Colonic mucosa (tissue), 4 donors: Measurements from ENCODE around the gene FGF21. TPM values are rescaled to one million over a fixed set of nuclear protein-coding genes. Genes with fewer than 3 reads are reported as not detected.

Experiments
- DNase-seq: peaks from one replicate; pipeline ENCODE4 v3.0.0-alpha.2; 2020
- H3K27ac ChIP-seq: fragments of 200-600 bp; one replicate; pipeline ENCODE4 v1.8.0; 2021
- H3K27me3 ChIP-seq: fragments of 200-600 bp; one replicate; pipeline ENCODE4 v1.8.0; 2021
- H3K36me3 ChIP-seq: fragments of 200-600 bp; one replicate; pipeline ENCODE4 v1.8.0; 2021
- H3K4me1 ChIP-seq: fragments of 200-600 bp; one replicate; pipeline ENCODE4 v1.8.0; 2021; ENCODE audit warnings: mild to moderate bottlenecking
- H3K4me3 ChIP-seq: fragments of 200-600 bp; one replicate; pipeline ENCODE4 v1.8.0; 2021
- H3K9ac ChIP-seq, 2 donors: one replicate each; pipeline ENCODE4 v1.7.0; 2013; ENCODE audit warnings: control low read depth in 2 of 2, low read depth in 2 of 2, low read length in 2 of 2
- H3K9me3 ChIP-seq: fragments of 200-600 bp; one replicate; pipeline ENCODE4 v1.8.0; 2021
- intact Hi-C: fragments of 100-400 bp; cut with DNase I; formaldehyde crosslinking; loops from one replicate; pipeline ENCODE4 v1.14.1; 2022
- total RNA-seq, 2 donors: library from RNA; stranded (reverse); fragmentation: NEBNext Ultra II Directional in 1 of 2; extraction: Animal tissue kit (Norgen Biotek cat#: 25700) in 1 of 2; gene quantifications; one replicate each; pipeline ENCODE4 v1.2.1, GENCODE V29; 2021
- TF ChIP-seq, protein P1 (sequence below): fragments of 200-600 bp; IDR thresholded peaks from one replicate; pipeline ENCODE4 v1.8.0; 2022; ENCODE audit warnings: antibody characterized with exemption, mild to moderate bottlenecking
- donor health status: healthy.
- donor health status: DM: no; HTN: no; CAD: no.
- donor health status: DM: no; HTN: no; CAD: no.

FGF21 gene
- total RNA-seq, 2 donors from 2014 or later: not detected

DNA sequence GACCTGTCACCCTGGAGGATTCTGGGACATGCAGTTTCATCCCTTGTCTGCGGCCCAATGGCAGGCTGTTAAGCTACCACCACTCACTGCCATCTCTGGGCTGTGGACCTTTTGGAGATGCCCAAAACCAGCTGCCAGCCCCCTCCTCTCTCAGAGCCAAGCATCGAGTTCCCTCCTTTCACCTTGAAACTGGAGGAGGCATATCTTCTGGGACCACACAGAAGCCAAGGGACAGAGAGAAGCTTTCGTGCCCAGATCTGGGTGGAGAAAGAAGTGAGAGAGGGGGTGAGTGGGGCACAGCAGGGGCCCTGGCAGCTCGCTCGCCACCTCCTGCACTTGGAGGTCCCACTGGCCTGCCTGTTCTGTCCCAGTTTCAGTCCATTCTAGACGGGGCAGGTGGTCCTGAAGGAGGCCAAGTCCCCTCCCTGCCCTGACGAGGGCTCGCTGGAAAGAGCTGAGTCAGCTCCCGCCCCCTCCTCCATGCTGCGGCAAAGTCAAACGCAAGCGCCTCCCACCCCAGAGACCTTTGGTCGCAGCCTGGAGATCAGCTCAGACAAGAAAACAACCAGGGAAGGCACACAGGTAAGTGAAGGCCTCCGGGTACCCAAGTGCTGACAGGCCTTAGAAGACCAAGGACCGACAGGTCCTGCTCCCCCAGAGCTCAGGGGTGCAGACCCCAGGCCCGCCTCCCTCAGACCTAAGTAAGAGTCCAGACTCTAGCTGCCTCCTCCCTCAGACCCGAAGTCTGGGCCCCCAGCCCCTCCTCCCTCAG is 51.7 kb downstream of the FGF21 start:
- peak overlapping the region; percentile 7 to 74 for H3K9ac ChIP-seq
- H3K4me1 ChIP-seq: peaks cover 4% of the 10 kb centered on the region
- no peaks in the 10 kb centered on the region for H3K27me3 ChIP-seq
- peak overlapping the region; percentile 3 for H3K4me3 ChIP-seq
- H3K27ac ChIP-seq: peak overlapping the region; percentile 41
- DNase-seq: peak; percentile 76
- intact Hi-C loops: no loop called here
- H3K9me3 ChIP-seq: no peaks in the 10 kb centered on the region
- TF ChIP-seq, protein P1, sequence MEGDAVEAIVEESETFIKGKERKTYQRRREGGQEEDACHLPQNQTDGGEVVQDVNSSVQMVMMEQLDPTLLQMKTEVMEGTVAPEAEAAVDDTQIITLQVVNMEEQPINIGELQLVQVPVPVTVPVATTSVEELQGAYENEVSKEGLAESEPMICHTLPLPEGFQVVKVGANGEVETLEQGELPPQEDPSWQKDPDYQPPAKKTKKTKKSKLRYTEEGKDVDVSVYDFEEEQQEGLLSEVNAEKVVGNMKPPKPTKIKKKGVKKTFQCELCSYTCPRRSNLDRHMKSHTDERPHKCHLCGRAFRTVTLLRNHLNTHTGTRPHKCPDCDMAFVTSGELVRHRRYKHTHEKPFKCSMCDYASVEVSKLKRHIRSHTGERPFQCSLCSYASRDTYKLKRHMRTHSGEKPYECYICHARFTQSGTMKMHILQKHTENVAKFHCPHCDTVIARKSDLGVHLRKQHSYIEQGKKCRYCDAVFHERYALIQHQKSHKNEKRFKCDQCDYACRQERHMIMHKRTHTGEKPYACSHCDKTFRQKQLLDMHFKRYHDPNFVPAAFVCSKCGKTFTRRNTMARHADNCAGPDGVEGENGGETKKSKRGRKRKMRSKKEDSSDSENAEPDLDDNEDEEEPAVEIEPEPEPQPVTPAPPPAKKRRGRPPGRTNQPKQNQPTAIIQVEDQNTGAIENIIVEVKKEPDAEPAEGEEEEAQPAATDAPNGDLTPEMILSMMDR: no peak
- H3K36me3 ChIP-seq: no peaks in the 10 kb centered on the region

DNA sequence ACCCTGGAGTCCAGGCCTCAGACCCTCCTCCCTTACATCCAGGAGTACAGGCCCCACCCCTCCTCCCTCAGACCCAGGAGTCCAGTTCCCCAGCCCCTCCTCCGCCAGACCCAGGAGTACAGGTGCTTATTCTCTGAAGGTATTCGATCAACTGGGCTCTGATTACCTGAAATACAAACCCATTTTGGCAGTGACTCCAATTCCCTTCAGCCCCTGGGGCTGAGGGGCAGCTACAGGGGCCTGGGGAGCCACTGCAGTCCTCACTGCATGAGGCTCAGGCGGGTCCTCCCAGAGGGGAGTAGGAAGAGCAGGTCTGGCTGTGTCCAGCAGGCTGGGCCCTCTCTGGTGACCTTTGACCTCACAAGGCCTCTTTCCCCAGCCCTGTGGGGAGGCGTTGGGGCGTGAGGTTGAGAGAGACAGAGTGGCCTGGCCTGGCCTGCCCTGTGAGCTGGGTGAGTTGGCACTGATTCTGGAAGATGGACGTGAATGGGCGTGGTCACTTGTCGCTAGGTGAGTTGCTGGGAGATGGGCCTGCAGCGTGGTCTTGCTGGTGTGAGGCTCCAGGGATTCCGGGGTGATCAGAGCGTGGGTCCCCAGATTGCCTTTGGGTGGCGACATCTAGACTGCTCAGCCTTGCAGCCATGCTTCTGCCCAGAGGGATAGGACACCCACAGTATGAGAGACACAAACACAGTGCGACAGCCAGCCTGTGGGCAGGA is 52.4 kb downstream of the FGF21 start:
- Histone ChIP-seq H3K4me1 (peaks cover 4% of the 10 kb centered on the region), H3K9ac (peak overlapping the region in 1 of 2 donors; percentile 74), H3K27ac (peak overlapping the region; percentile 41), H3K27me3 (no peaks in the 10 kb centered on the region), H3K36me3 (no peaks in the 10 kb centered on the region), H3K9me3 (no peaks in the 10 kb centered on the region), H3K4me3 (peak overlapping the region; percentile 3)
- DNase-seq: peak; percentile 72
- intact Hi-C loops: no loop called here
- TF ChIP-seq, protein P1: no peak

Other genes with a start within 250 kb of the FGF21 start
- gene LMTK3, start 243.7 kb upstream of the FGF21 start, total RNA-seq: 1 to 10 TPM; 1.7 to 3.1 TPM
- 1 to 10 TPM; 1.4 to 7.7 TPM for gene SULT2B1, start 203.4 kb upstream of the FGF21 start, total RNA-seq
- gene SPACA4, start 148.8 kb upstream of the FGF21 start, total RNA-seq: under 1 TPM in 1 of 2 donors, not detected in 1; 0.27 TPM
- gene FAM83E, start 140.4 kb upstream of the FGF21 start, total RNA-seq: 100 to 1,000 TPM; 150 to 198 TPM
- gene RPL18, start 136.3 kb upstream of the FGF21 start, total RNA-seq: 1,000 to 10,000 TPM; 1,499 to 1,736 TPM
- gene SPHK2, start 136.0 kb upstream of the FGF21 start, total RNA-seq: 10 to 100 TPM; 36.2 to 48.4 TPM
- 1 to 10 TPM; 4.7 to 8.9 TPM for gene DBP, start 118.1 kb upstream of the FGF21 start, total RNA-seq
- gene CA11, start 109.3 kb upstream of the FGF21 start, total RNA-seq: 1 to 10 TPM; 1.4 to 2.7 TPM
- gene NTN5, start 82.5 kb upstream of the FGF21 start, total RNA-seq: under 1 TPM in 1 of 2 donors, not detected in 1; 0.32 TPM
- gene FUT2, start 59.6 kb upstream of the FGF21 start, total RNA-seq: 100 to 1,000 TPM; 125 to 141 TPM
- 1 to 10 TPM in 1 of 2 donors, under 1 TPM in 1; 0.35 to 1.2 TPM for gene MAMSTR, start 35.8 kb upstream of the FGF21 start, total RNA-seq
- 1 to 10 TPM; 2.2 to 4.8 TPM for gene RASIP1, start 14.9 kb upstream of the FGF21 start, total RNA-seq
- not detected for gene IZUMO1, start 8.6 kb upstream of the FGF21 start, total RNA-seq
- under 1 TPM; 0.59 to 0.80 TPM for gene FUT1, start 2.9 kb upstream of the FGF21 start, total RNA-seq
- 10 to 100 TPM; 74.8 to 85.5 TPM for gene BCAT2, start 55.5 kb downstream of the FGF21 start, total RNA-seq
- gene HSD17B14, start 81.0 kb downstream of the FGF21 start, total RNA-seq: 1 to 10 TPM in 1 of 2 donors, under 1 TPM in 1; 0.79 to 2.8 TPM
- gene PLEKHA4, start 113.1 kb downstream of the FGF21 start, total RNA-seq: 1 to 10 TPM; 5.6 to 6.6 TPM
- 10 to 100 TPM; 23.9 to 33.3 TPM for gene PPP1R15A, start 116.9 kb downstream of the FGF21 start, total RNA-seq
- gene TULP2, start 143.2 kb downstream of the FGF21 start, total RNA-seq: not detected
- gene NUCB1, start 144.8 kb downstream of the FGF21 start, total RNA-seq: 100 to 1,000 TPM; 180 to 184 TPM
- 1 to 10 TPM in 1 of 2 donors, not detected in 1; 1.5 TPM for gene DHDH, start 178.2 kb downstream of the FGF21 start, total RNA-seq
- 100 to 1,000 TPM; 144 to 223 TPM for gene BAX, start 199.4 kb downstream of the FGF21 start, total RNA-seq
- gene FTL, start 209.8 kb downstream of the FGF21 start, total RNA-seq: 1,000 to 10,000 TPM; 1,463 to 1,600 TPM
- gene GYS1, start 237.8 kb downstream of the FGF21 start, total RNA-seq: 10 to 100 TPM; 48.8 to 54.7 TPM
- gene RUVBL2, start 238.4 kb downstream of the FGF21 start, total RNA-seq: 100 to 1,000 TPM in 1 of 2 donors, 10 to 100 TPM in 1; 54.1 to 151 TPM